Fibroblast of mammary gland (primary cell): Measurements from ENCODE around the gene RARS2.

Source experiments
- DNase-seq: peaks from one replicate; pipeline ENCODE4 v3.0.0-alpha.2; 2010; ENCODE audit warnings: low read depth
- H3K4me3 ChIP-seq: 2 replicates; pipeline ENCODE4 v1.5.1; 2011; ENCODE audit warnings: low read depth, mild to moderate bottlenecking, low read length, moderate library complexity; ENCODE audit not compliant: control insufficient read depth
- TF ChIP-seq, protein P1 (sequence below): conservative IDR thresholded peaks from 2 replicates; pipeline ENCODE4 v1.5.1; 2011; ENCODE audit warnings: low read depth, low read length, inconsistent platforms; ENCODE audit not compliant: control insufficient read depth, insufficient read depth

Gene RARS2

DNA sequence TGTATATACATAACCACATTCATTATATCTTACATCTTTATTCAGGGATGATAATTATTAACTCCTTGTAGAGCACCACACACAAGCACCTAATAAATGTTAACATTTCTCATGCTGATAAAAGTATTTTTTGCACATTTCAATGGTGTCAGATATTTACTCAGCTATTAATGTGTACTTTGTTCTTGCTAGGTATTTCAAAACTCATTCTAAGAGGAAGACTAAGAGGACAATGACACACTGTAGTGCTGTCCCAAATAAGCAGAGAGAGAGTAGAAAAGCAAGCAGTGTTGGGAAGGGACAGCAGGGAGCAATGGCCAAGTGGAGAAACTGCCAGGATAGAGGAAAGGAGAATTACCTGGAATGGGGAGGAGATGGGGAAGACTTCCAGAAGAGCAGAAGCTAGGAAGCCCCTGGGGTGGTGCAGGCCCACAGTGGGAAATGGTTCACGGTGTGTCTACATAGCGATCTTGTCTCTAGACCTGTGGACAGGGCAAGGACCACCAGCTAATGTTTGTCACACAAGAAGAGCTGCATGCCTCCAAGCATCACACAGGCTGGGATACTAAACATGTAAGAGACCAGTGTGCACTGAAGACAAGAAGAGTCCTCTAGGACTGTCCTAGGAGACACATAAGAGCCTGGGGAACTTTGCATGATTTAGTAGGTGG, 55.3 kb downstream of the RARS2 start:
- no peak for DNase-seq
- H3K4me3 ChIP-seq: no peak overlapping the region
- TF ChIP-seq, protein P1, sequence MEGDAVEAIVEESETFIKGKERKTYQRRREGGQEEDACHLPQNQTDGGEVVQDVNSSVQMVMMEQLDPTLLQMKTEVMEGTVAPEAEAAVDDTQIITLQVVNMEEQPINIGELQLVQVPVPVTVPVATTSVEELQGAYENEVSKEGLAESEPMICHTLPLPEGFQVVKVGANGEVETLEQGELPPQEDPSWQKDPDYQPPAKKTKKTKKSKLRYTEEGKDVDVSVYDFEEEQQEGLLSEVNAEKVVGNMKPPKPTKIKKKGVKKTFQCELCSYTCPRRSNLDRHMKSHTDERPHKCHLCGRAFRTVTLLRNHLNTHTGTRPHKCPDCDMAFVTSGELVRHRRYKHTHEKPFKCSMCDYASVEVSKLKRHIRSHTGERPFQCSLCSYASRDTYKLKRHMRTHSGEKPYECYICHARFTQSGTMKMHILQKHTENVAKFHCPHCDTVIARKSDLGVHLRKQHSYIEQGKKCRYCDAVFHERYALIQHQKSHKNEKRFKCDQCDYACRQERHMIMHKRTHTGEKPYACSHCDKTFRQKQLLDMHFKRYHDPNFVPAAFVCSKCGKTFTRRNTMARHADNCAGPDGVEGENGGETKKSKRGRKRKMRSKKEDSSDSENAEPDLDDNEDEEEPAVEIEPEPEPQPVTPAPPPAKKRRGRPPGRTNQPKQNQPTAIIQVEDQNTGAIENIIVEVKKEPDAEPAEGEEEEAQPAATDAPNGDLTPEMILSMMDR: no peak

GRCh38 chr6:87529221-87529620, 60.6 kb downstream of the RARS2 start:
- DNase-seq: no peak
- no peak overlapping the region for H3K4me3 ChIP-seq
- TF ChIP-seq, protein P1: no peak

DNA sequence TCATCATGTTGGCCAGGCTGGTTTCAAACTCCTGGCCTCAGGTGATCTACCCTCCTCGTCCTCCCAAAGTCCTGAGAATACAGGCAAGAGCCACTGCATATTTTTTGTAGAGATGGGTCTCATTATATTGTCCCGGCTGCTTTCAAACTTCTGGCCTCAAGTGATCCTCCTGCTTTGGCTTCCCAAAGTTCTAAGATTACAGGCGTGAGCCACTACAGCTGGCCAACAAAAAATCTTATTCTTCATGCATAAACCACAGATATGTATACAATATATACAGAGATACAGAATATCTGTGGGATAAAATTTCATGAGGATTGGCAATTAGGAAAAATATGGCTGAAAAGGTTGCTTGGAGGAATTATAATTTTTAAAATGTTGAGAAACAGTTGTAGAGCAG, 67.1 kb downstream of the RARS2 start:
- no peak overlapping the region for H3K4me3 ChIP-seq
- no peak for DNase-seq
- TF ChIP-seq, protein P1: no peak

- H3K4me3 ChIP-seq: no peak overlapping the region
- no peak for DNase-seq
- TF ChIP-seq, protein P1: no peak
These were observed 71.3 kb downstream of the RARS2 start for GRCh38 chr6:87518453-87518852.

GRCh38 chr6:87514831-87515230, 75.0 kb downstream of the RARS2 start:
- TF ChIP-seq, protein P1: no peak
- no peak for DNase-seq

DNA sequence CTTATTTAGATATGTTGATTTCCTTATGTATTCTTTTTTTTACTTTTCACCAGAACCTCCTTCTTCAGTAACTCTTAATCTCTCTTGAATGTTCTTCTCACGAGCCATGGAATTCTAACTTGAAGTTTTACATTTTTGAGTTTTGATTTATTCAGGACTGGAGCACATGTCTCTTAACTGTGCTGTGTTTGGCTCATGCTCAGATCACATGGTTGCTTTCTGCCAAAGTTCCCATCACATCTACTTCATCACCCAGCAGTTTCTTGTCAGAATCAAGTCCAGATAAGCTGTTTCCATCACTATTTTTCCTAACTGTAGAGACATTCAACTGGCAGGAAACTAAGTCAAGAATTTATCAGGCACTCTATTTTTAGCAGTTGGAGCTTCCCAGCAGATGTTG, 85.3 kb downstream of the RARS2 start:
- no peak overlapping the region for H3K4me3 ChIP-seq
- peak; percentile 7 for DNase-seq
- TF ChIP-seq, protein P1: no peak

More at GRCh38 chr6:87514831-87515230, 75.0 kb downstream of the RARS2 start:
- H3K4me3 ChIP-seq: no peak overlapping the region
